ENCODE measurements around the gene INKA1. TPM values are rescaled to one million over a fixed set of nuclear protein-coding genes. Genes with fewer than 3 reads are reported as not detected.
"Not testable (repeated sequence)": the region's sequence is repeated elsewhere in the genome, so short reads cannot be mapped to it uniquely, and the experiment has no call there.

Gene INKA1
- total RNA-seq, result 1.9 TPM
- long read RNA-seq, transcript INKA1-201 (2 exons, 1,040 nt), result major isoform, 6 of 6 reads
- long read RNA-seq, partial matches to known transcripts, result 0 of 6 reads
- long read RNA-seq, other reads (novel, unspliced or antisense), result 0 of 6 reads

DNA sequence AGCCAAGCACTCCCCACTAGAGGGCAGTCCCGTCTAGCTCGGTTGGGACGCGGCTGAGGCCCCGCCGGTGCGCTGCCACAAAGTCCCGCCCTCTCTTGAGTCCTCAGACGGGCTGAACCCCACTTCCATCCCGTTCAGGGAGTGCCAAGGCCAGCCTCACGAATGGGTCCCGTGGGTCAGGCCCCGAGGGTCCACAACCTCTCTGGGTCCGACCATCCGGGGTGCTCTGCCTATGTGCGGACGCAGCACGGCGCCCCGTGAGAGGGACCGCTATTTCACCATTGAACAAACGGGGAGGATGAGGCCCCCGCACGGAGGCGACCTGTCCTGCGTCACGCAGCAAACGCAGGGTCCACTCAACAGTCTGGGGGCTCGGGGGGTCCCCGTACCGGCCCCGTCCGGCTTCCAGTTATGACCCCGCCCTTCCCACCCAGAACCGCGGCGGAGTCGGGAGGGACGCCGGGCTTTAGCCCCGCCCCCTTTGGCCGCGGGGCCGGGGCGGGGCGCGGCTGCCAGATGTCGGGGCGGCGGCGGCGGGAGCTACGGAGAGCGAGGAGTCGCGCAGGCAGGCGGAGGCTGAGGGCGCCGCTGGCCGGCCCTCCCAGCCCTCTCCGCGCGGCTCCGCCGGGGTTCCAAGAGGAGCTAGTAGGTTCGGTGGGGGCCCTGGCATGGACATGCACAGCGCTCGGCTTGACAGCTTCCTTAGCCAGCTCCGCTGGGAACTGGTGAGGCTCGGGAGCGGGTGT is at the start of gene INKA1:
Gene INKA1 (plus strand): TSS at position 543 of the 746 bp plus-strand sequence. CDS start 132 bp downstream, at position 675.
- intact Hi-C loops (cut with DNase I), result loop anchor here (1.0 to 2.0 kb wide), 2 partner anchors 36 to 102 kb away; no protein-coding TSS in a partner anchor

DNA sequence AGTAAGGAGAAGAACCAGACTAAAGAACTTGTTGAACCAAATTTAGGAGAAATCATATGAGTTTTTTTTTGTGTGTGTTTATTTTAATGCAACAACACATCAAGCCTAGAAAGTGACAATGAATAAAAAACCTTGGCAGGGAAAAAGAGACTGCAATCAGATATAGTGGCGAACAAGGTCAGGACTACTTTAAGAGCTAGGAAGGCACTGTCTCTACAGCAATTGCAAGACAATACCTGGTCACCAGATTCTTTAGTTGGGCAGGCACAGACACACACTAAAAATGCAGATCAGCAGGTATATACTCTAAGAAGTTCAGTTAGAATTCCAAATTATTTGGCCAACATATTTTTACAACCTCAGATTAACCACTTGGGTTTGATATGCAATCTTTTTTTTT is 48.5 kb upstream of the INKA1 start:
- DNase-seq (ENCODE audit: low spot score), result no peak
- intact Hi-C loops (cut with DNase I), result no loop called here

More for the DNA sequence above, at the start of gene INKA1:
- DNase-seq (ENCODE audit: low spot score), result peak; percentile 97

DNA sequence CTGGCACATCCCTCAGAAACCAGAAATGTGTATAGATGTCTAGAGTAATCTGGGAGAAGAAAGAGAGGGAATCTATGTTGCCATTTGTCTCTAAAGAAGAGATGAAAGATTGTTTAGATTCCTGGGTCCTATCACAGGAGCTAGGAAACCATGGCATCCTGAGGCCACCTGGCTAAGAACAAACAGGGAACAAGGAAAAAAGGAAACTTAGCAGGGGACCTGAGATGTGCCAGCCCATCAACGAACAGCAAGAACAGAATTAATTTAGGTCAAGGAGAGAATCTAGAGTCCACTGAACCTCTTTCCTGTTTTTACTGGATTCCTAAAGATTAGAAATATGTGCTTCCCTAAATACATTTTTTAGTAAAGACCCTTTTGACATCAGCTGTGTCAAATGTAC is 47.0 kb upstream of the INKA1 start:
- intact Hi-C loops (cut with DNase I), result no loop called here
- DNase-seq (ENCODE audit: low spot score), result no peak

DNA sequence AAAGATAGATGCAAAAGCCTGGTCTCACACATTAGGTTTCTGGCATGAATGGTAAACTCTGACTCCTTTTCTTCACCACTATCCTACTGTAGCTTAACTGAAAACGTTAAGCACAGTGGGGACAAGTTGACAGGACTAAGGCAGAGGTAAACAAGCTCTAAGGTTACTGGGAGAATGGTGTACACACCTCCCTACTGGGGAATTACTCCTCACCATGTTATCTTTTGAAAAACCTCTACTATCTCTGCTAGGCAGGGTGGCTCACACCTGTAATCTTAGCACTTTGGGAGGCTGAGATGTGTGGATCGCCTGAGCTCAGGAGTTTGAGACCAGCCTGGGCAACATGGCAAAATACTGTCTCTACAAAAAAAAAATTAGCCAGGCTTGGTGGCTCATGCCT is 45.9 kb upstream of the INKA1 start:
- no peak for DNase-seq (ENCODE audit: low spot score)
- intact Hi-C loops (cut with DNase I), result no loop called here

DNA sequence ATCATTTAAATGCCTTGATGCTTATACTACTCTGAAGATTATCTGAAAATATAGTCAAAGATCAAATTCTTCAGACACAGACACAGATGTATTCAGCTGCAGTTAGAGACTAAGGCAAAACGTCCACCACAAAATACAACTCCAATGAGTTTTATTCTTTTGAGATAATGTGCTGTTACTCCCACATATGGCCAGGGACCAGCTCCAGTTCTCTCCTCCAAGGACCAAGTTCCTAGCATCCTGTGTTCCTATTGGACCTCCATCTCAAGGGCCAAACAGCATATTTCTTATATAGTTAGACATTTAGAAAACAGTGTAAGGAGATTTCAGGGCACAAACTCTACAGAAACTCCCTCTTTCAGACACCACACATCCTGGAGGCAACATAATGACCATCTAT is 43.8 kb upstream of the INKA1 start:
- no peak for DNase-seq (ENCODE audit: low spot score)
- intact Hi-C loops (cut with DNase I), result no loop called here

DNA sequence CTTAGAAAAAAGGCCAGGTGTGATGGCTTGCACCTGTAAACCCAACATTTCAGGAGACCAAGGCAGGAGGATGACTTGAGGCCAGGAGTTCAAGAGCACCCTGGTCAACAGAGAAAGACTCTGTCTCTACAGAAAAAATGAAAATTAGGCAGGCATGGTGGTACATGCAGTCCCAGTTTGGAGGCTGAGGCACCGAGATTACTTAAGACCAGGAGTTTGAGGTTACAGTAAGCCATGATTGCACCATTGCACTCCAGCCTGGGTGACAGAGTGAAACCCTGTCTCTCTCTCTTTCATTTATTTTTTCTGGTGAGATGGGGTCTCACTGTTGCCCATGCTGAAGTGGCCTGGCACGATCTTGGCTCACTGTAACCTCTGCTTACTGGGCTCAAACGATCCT is 41.4 kb upstream of the INKA1 start:
- intact Hi-C loops (cut with DNase I), result no loop called here
- DNase-seq (ENCODE audit: low spot score), result no peak

DNA sequence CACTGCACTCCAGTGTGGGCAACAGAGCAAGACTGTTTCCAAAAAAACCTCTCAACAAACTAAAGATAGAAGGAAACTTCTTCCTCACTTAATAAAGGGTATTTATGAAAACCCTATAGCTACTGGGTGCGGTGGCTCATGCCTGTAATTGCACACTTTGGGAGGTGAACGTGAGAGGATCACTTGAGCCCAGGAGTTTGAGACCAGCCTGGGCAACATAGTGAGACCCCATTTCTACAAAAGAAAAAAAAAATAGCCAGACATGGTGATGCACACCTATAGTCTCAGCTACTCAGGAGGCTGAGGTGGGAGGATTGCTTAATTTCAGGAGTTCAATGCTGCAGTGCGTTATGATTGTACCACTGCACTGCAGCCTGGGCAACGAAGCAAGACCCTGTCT is 39.1 kb upstream of the INKA1 start:
- DNase-seq (ENCODE audit: low spot score), result no peak
- intact Hi-C loops (cut with DNase I), result no loop called here

DNA sequence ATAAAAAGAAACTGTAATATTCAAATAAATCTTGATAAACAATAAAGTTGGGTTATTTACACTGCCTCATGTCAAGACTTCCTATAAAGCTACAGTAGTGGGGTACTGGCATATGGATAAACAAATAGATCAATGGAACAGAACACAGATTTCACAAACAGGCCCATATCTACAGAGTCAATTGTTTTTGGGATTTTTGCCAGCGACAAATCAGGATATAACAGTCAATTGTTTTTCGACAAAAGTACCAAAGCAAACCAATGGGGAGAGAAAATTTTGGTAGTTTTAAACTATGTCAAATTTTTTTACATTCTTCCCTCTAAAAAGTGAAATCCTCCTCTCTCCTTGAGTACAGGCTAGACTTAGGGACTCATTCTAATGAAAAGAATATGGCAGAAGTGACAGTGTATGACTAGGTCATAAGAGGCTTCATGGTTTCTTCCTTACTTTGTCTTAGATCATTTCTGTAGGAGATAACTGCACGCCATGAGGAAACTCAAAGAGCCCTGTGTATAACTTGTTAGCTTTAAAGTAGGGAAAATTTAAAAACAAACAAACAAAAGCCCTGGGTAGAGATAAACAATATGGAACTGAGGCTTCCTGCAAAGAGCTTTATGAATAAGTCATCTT is 33.7 kb upstream of the INKA1 start:
- no peak for DNase-seq (ENCODE audit: low spot score)
- intact Hi-C loops (cut with DNase I), result no loop called here

DNA sequence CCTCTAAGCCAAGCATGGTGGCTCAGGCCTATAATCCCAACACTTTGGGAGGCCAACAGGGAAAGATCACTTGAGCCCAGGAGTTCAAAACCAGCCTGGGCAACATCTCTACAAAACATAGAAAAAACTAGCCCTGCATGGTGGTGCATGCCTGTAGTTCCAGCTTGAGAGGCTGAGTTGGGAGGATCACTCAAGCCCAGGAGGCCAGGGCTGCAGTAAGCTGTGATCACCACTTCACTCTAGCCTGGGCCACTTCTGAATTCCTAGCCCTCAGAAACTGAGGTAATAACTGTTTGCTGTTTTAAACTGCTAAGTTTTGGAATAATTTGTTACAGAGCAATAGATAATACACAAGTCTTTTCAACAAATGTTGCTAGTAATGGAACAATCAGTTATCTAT is 33.1 kb upstream of the INKA1 start:
- intact Hi-C loops (cut with DNase I), result no loop called here
- no peak for DNase-seq (ENCODE audit: low spot score)

DNA sequence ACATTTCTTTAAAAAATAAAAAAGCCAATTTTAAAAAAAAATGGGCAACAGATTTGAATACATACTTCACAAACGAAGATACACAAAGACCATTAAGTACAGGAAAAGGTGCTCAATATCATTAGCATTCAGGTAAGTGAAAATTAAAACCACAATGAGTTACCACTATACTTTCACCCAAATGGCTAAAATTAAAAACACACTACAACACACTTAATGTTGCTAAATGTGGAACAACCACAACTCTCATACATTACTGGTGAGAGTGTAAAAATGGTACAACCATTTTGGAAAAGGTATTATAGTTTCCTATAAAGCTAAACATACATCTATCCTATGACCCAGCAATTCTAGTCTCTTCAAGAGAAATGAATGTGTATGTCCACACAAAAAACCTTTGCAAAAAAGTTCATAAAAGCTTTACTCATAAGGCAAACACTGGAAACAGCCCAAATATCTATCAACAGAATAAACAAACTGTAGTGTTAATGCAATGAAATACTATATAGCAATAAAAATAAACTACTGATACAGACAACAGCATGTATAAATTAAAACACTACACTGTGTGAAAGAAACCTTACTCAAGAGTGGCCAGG is 31.6 kb upstream of the INKA1 start:
- intact Hi-C loops (cut with DNase I), result no loop called here
- DNase-seq (ENCODE audit: low spot score), result no peak

DNA sequence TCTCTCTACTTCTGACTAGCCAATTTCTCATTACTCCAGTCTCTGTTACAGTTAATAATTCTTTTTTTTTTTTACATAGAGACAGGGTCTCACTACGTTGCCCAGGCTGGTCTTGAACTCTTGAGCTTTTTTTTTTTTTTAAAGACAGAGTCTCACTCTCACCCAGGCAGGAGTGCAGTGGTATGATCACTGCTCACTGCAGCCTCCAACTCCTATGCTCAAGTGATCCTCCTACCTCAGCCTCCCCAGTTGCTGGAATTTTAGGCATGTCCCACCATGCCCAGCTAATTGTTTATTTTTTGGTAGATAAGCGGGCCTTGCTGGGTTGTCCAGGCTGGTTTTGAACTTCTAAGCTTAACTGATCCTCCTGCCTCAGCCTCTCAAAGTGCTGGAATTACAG is 30.4 kb upstream of the INKA1 start:
- DNase-seq (ENCODE audit: low spot score), result no peak
- intact Hi-C loops (cut with DNase I), result no loop called here

DNA sequence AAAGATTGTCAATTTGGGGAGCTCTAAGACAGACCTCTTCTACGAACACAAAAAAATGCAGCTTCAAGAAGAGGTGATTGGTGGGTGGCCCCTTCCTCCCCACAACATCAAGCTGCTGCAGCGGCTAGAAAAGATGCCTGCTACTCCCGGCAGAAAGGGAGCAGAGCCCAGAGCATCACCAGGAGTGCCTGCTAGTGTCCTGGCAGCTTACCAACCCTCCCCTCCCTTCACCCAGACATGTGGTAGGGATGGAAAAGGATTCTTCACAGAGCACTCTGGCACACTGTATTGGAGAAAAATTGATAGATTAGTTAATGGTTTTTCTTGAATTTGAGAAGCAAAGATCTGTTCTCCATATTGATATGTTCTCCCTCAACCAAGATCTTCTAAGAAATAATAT is 27.5 kb upstream of the INKA1 start:
- DNase-seq (ENCODE audit: low spot score), result no peak
- intact Hi-C loops (cut with DNase I), result no loop called here

DNA sequence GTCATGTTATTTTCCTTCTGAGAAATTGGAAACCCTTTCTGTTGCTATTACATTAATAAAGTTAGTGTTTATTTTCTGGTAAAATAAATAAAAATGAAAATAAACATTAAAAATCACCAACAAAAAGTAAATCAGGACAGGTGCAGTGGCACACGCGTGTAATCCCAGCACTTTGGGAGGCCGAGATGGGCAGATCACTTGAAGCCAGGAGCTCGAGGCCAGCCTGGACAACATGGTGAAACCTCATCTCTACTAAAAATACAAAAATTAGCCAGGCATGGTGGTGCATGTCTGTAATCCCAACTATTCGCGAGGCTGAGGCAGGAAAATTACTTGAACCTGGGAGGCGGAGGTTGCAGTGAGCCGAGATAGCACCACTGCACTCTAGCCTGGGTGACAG is 27.0 kb upstream of the INKA1 start:
- DNase-seq (ENCODE audit: low spot score); intact Hi-C loops (cut with DNase I): not testable (repeated sequence)

DNA sequence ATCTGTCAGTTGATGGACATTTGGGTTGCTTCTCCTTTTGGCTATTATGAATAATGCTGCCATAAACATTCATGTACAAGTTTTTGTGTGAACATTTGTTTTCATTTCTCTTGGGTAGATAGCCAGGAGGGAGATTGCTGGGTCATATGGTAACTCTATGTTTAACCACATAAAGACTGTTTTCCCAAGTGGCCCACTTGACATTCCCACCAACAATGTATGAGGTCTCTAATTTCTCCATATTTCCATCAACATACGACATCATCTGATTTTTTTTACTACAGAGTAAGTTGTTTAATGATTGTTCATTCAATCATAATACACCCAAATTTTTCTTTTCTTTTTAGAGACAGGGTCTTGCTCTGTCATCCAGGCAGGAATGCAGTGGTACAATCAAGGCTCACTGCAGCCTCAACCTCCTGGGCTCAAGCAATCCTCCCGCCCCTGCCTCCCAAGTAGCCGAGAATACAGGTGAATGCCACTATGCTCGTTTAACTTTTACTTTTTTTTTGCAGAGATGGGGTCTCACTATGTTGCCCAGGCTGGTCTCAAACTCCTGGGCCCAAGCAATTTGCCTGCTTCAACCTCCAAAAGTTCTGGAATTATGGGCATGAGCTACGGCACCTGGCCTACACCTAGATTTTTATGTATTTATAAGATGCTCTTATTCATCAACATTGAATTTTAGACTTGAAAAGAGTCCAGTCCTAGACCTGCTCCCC is 23.5 kb upstream of the INKA1 start:
- DNase-seq (ENCODE audit: low spot score), result no peak
- intact Hi-C loops (cut with DNase I), result no loop called here

DNA sequence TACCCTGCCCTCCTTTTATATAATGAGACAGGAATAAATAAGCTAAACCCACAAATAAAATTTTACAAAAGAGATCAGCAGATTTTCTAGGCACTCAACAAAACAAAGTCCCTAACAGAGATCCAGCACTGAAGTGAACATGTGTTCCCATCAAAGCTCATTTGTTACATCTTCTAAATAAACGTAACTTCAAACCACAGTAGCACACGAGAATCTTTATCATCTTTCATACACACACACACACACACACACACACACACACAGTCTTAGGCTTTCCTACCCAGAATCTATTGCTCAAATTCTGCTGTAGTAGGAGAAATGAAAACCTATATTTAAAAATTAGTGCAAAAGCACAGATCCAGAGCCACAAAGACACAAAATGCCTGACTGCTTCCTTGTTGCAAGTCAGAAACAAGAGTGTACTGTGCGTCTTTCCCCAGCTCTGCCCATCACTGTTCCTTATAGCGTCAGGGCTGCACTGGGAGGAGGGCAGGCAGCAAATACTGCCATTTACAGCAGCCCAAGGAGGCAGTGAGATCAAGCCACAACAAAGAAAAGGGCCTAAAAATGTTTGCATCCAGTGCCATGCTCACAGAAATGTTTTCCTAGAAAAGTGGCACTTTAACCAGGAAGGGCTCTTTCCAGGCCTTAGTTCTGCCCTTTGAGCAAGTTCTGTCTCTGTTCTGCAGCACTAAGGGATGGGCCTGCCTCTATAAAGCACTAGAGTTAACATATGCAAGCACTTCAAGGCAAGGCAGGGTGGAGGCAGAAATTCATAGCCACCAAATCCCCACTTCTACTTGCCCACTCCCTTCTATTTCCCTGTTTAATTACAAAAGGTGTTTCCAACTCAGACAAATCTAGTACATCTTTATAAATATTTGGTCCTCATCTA is 22.7 kb upstream of the INKA1 start:
- intact Hi-C loops (cut with DNase I), result no loop called here
- no peak for DNase-seq (ENCODE audit: low spot score)

DNA sequence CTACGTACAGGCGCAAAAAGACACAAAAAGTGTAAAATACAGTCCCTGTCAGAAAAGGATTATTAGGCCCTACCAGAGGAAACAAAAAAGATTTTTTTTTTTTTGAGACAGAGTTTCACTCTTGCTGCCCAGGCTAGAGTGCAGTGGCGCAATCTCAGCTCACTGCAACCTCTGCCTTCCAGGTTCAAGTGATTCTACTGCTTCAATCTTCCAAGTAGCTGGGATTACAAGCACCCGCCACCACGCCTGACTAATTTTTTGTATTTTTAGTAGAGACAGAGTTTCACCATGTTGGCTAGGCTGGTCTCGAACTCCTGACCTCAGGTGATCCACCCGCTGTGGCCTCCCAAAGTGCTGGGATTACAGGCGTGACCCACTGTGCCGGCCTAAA is 22.1 kb upstream of the INKA1 start:
- intact Hi-C loops (cut with DNase I), result not testable (repeated sequence)
- peak; percentile 1 for DNase-seq (ENCODE audit: low spot score)

DNA sequence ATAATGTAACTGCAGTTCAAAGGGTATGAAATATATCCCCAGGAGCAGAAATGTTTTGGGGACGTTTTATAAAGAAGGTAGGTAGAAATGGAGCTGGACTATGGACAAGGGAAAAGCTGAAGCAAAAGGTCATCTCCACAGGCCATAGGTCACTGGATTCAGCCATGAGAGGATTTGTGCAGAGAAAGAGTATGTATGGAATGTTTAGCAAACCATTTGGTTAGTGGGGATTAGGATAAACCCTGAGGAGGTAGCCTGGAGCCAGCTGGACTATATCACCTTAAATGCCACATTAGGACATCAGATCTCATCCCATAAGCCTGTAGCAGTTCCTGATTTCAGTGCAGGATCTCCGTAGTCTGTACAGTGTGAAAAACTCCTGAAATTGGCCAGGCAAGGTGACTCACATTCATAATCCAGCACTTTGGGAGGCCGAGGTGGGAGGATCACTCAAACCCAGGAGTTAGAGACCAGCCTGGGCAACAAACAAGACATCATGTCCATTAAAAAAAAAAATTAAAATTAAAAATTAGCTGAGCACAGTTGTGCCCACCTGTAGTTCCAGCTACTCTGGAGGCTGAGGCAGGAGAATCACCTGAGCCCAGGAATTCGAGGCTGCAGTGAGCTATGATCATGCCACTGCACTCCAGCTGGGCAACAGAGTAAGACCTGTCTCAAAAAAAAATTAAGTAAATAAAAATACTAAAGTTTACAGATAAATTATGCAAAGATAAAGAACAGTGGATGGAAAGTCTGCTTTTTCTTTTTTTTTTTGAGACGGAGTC is 21.5 kb upstream of the INKA1 start:
- DNase-seq (ENCODE audit: low spot score), result peak; percentile 53
- intact Hi-C loops (cut with DNase I), result no loop called here

DNA sequence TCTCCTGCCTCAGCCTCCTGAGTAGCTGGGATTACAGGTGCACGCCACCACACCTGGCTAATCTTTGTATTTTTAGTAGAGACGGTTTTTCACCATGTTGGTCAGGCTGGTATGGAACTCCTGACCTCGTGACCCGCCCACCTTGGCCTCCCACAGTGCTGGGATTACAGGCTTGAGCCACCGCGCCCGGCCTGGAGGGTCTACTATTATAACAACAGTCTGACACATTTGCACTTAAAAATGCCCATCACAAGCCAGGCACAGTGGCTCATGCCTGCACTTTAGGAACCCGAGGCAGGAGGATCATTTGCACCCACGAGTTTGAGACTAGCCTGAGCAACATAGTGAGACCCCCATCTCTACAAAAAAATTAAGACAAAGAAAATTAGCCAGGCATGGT is 20.8 kb upstream of the INKA1 start:
- intact Hi-C loops (cut with DNase I), result not testable (repeated sequence)
- peak; percentile 39 for DNase-seq (ENCODE audit: low spot score)
